A549 (cell line): ENCODE data around the gene SLC35A4. TPM values are rescaled to one million over a fixed set of nuclear protein-coding genes. Genes with fewer than 3 reads are reported as not detected.

ENCODE experiments used
- ATAC-seq, 2 experiments: fragments of 200-7000 bp in 1 of 2; fragments of >200 bp in 1 of 2; cut with Nextera tagmentation in 1 of 2; cut with Tn5 transposase in 1 of 2; 3 replicates each; pipeline versions ENCODE4 v1.8.0 to v1.9.1; 2018 to 2020; ENCODE audit warnings: mild to moderate bottlenecking in 1 of 2, moderate library complexity in 1 of 2
- CTCF ChIA-PET: fragments of 300-600 bp; sonication (Branson Sonifier 250); formaldehyde crosslinking; extraction: SDS; loops from one replicate; lab custom pipeline; 2021; ENCODE audit warnings: antibody characterized with exemption, inconsistent platforms; lab: Yijun Ruan, JAX
- POLR2A ChIA-PET: fragments of 350-600 bp; formaldehyde crosslinking; extraction: SDS; loops from one replicate; lab custom pipeline; 2021; ENCODE audit warnings: antibody characterized with exemption, inconsistent platforms; lab: Yijun Ruan, JAX
- DNase-seq, 2 experiments: peaks; one replicate each; pipeline versions ENCODE4 v3.0.0 to v3.0.0-alpha.2; 2011 to 2016; ENCODE audit warnings: low read depth in 1 of 2, low spot score in 1 of 2
- FAIRE-seq: peaks from 2 replicates; lab custom pipeline; 2011; peaks lifted over from hg19 to GRCh38; lab: Jason Lieb, UNC
- H3K27ac ChIP-seq, 2 experiments: fragments of >200 bp; sonication (Bioruptor Twin); formaldehyde crosslinking; 3 replicates each; pipeline ENCODE4 v1.5.1; 2016 to 2017
- H3K4me1 ChIP-seq: fragments of >200 bp; sonication (Bioruptor Twin); formaldehyde crosslinking; 3 replicates; pipeline ENCODE4 v1.6.1; 2016
- H3K4me2 ChIP-seq: fragments of >200 bp; sonication (Bioruptor Twin); formaldehyde crosslinking; 3 replicates; pipeline ENCODE4 v1.6.1; 2016
- H3K4me3 ChIP-seq: fragments of >200 bp; sonication (Bioruptor Twin); formaldehyde crosslinking; 3 replicates; pipeline ENCODE4 v1.5.1; 2016
- H3K9me3 ChIP-seq: fragments of >200 bp; sonication (Bioruptor Twin); formaldehyde crosslinking; 3 replicates; pipeline ENCODE4 v1.6.1; 2016
- ATOH8 ChIP-seq: fragments of 250-450 bp; sonication (Bioruptor Pico); IDR thresholded peaks from 2 replicates; pipeline ENCODE4 v1.5.0; 2020; ENCODE audit warnings: low read depth, mild to moderate bottlenecking, moderate library complexity
- BHLHE40 ChIP-seq: IDR thresholded peaks from 2 replicates; pipeline ENCODE4 v1.6.1; 2012; ENCODE audit warnings: low read depth, low read length, inconsistent platforms
- CBX8 ChIP-seq: fragments of 200-600 bp; sonication (generic); IDR thresholded peaks from 2 replicates; pipeline ENCODE4 v1.6.1; 2016
- CHD2 ChIP-seq: fragments of 150-350 bp; IDR thresholded peaks from 2 replicates; pipeline ENCODE4 v1.6.1; 2014; ENCODE audit warnings: low read length; ENCODE audit not compliant: partially characterized antibody
- CHD4 ChIP-seq: fragments of 200-600 bp; sonication (generic); IDR thresholded peaks from 2 replicates; pipeline ENCODE4 v1.6.1; 2016; ENCODE audit warnings: antibody characterized with exemption, mild to moderate bottlenecking, borderline replicate concordance
- CTCF ChIP-seq: fragments of >200 bp; sonication (Bioruptor Twin); formaldehyde crosslinking; IDR thresholded peaks from 3 replicates; pipeline ENCODE4 v1.5.1; 2016
- EHF ChIP-seq: fragments of 250-450 bp; sonication (Bioruptor Pico); IDR thresholded peaks from 2 replicates; pipeline ENCODE4 v1.5.0; 2020; ENCODE audit warnings: mild to moderate bottlenecking
- ESRRA ChIP-seq: fragments of 150-350 bp; IDR thresholded peaks from 2 replicates; pipeline ENCODE4 v1.6.1; 2014; ENCODE audit warnings: mild to moderate bottlenecking, low read length, borderline replicate concordance
- FOSL2 ChIP-seq, 2 experiments: fragments of 450-650 bp in 1 of 2; fragments of >200 bp in 1 of 2; sonication (Bioruptor Twin) in 1 of 2; formaldehyde crosslinking; IDR thresholded peaks; 2 replicates each; pipeline versions ENCODE4 v1.5.0 to v1.6.1; 2016 to 2020; ENCODE audit warnings: mild to moderate bottlenecking in 1 of 2, moderate library complexity in 1 of 2
- HES2 ChIP-seq: fragments of >200 bp; sonication (Bioruptor Twin); formaldehyde crosslinking; IDR thresholded peaks from 2 replicates; pipeline ENCODE4 v1.6.1; 2016
- HOXA7 ChIP-seq: fragments of 250-450 bp; sonication (Bioruptor Pico); IDR thresholded peaks from 2 replicates; pipeline ENCODE4 v1.5.0; 2020; ENCODE audit warnings: mild to moderate bottlenecking, moderate library complexity
- KDM1A ChIP-seq: fragments of 200-600 bp; sonication (generic); IDR thresholded peaks from 2 replicates; pipeline ENCODE4 v1.6.1; 2016; ENCODE audit warnings: low read depth, mild to moderate bottlenecking
- KDM5A ChIP-seq: fragments of 200-600 bp; sonication (generic); IDR thresholded peaks from 2 replicates; pipeline ENCODE4 v1.6.1; 2016; ENCODE audit warnings: antibody characterized with exemption, mild to moderate bottlenecking
- MYC ChIP-seq: IDR thresholded peaks from 2 replicates; pipeline ENCODE4 v1.6.1; 2012; ENCODE audit warnings: mild to moderate bottlenecking, inconsistent platforms, low read length, improper control_type of control experiment, borderline replicate concordance
- NPAS2 ChIP-seq: fragments of 250-450 bp; sonication (Bioruptor Pico); IDR thresholded peaks from 2 replicates; pipeline ENCODE4 v1.8.0; 2022; ENCODE audit warnings: mild to moderate bottlenecking, moderate library complexity, borderline replicate concordance
- PBX3 ChIP-seq: IDR thresholded peaks from 2 replicates; pipeline ENCODE4 v1.6.1; 2012
- RARB ChIP-seq: fragments of 250-450 bp; sonication (Bioruptor Pico); IDR thresholded peaks from 2 replicates; pipeline ENCODE4 v1.8.0; 2021; ENCODE audit warnings: mild to moderate bottlenecking, moderate library complexity
- ZC3H11A ChIP-seq: fragments of 450-650 bp; IDR thresholded peaks from 2 replicates; pipeline ENCODE4 v1.6.1; 2014; ENCODE audit warnings: antibody characterized with exemption, mild to moderate bottlenecking
- ZFP36 ChIP-seq: fragments of 450-650 bp; IDR thresholded peaks from 2 replicates; pipeline ENCODE4 v1.6.1; 2014; ENCODE audit warnings: borderline replicate concordance; ENCODE audit not compliant: partially characterized antibody
- ZNF302 ChIP-seq: fragments of 250-450 bp; sonication (Bioruptor Pico); IDR thresholded peaks from 2 replicates; pipeline ENCODE4 v1.9.0; 2021; ENCODE audit warnings: inconsistent platforms, mild to moderate bottlenecking, moderate library complexity
- WGBS: methylation state at CpG from one replicate; pipeline ENCODE4 v1.1.6; 2017; ENCODE audit errors: missing lambda C conversion rate; 5-methylcytosine and 5-hydroxymethylcytosine counted together
- polyA plus RNA-seq, 4 experiments: library from polyadenylated mRNA; depleted of rRNA in 3 of 4; stranded (reverse); fragments of >200 nt; fragmentation: RNase III in 1 of 4; extraction: RNeasy Plus Mini Kit Qiagen cat#74134 plus additional on column Dnase treatment in 1 of 4; gene quantifications; 2 replicates in 3 of 4; 3 replicates in 1 of 4; pipeline ENCODE4 v1.2.3, GENCODE V29; 2011 to 2017

SLC35A4 gene
- polyA plus RNA-seq, 2 of the 4 experiments (the other 2 are of a cell fraction) = 65.6 to 79.5 TPM

GRCh38 chr5:140566665-140567064, 2.0 kb downstream of the SLC35A4 start:
- ATAC-seq (no peak), FAIRE-seq (no peak), DNase-seq (no peak)
- no peak for TF ChIP-seq CTCF
- no peak for TF ChIP-seq BHLHE40
- no peak for TF ChIP-seq ZC3H11A
- ChIA-PET POLR2A (interaction anchor here (1.0 kb wide), 1 partner anchor 9 kb away, joined by 3 read pairs; the partner anchor contains the start of gene SRA1), CTCF (interaction anchor here (0.7 to 3.0 kb wide), 8 partner anchors 9 to 205 kb away, joined by 3 to 11 read pairs (median 3); partner anchors contain the start of genes SRA1 and TMCO6)
- H3K9me3 ChIP-seq = no peaks in the 10 kb centered on the region
- 95% methylated on average over 5 of the region's 5 CpGs for WGBS
- H3K4me1 ChIP-seq = peaks cover 18% of the 10 kb centered on the region
- no peak overlapping the region for H3K27ac ChIP-seq
- no peak overlapping the region; the same call in 2 of the 3 replicates for H3K4me2 ChIP-seq
- no peak overlapping the region for H3K4me3 ChIP-seq

- ATAC-seq (no peak), DNase-seq (no peak), FAIRE-seq (no peak)
- Histone ChIP-seq H3K4me3 (no peak overlapping the region), H3K4me2 (no peak overlapping the region)
- ChIA-PET CTCF (interaction anchor here (0.7 to 3.0 kb wide), 8 partner anchors 10 to 206 kb away, joined by 3 to 11 read pairs (median 3); partner anchors contain the start of genes SRA1 and TMCO6), POLR2A (interaction anchor here (1.0 kb wide), 1 partner anchor 10 kb away, joined by 3 read pairs; the partner anchor contains the start of gene SRA1)
- no peak for TF ChIP-seq KDM5A
- no peak for TF ChIP-seq HES2
- TF ChIP-seq ATOH8 = no peak
- TF ChIP-seq MYC = no peak
- no peak for TF ChIP-seq ZNF302 (CRISPR knock-in tag)
- TF ChIP-seq ESRRA = no peak
- TF ChIP-seq CHD2 = no peak
- TF ChIP-seq ZC3H11A = no peak
- no peak for TF ChIP-seq ZFP36
- TF ChIP-seq KDM1A = no peak
- TF ChIP-seq, all 56 proteins: peak for 0
- no peaks in the 10 kb centered on the region for H3K9me3 ChIP-seq
- H3K27ac ChIP-seq = no peak overlapping the region
- 87% methylated on average over 20 of the region's 22 CpGs for WGBS
- peaks cover 18% of the 10 kb centered on the region for H3K4me1 ChIP-seq
Measured at GRCh38 chr5:140567136-140567818, 2.6 kb downstream of the SLC35A4 start.

- H3K4me1 ChIP-seq = peaks cover 18% of the 10 kb centered on the region
- ChIA-PET POLR2A (interaction anchor here (1.0 kb wide), 1 partner anchor 11 kb away, joined by 3 read pairs; the partner anchor contains the start of gene SRA1), CTCF (interaction anchor here (0.9 to 1.5 kb wide), 5 partner anchors 19 to 150 kb away, joined by 3 read pairs; no protein-coding TSS in a partner anchor)
- TF ChIP-seq NPAS2 (CRISPR knock-in tag) (no peak), CTCF (no peak), RARB (CRISPR knock-in tag) (no peak), CHD4 (no peak), CBX8 (no peak), EHF (no peak), PBX3 (no peak), FOSL2 (IDR thresholded peaks at IDR 0.05) (no peak), FOSL2 (CRISPR knock-in tag; IDR thresholded peaks at IDR 0.05) (no peak), ZFP36 (no peak), HOXA7 (no peak), KDM1A (no peak), BHLHE40 (no peak)
- no peak overlapping the region for H3K4me2 ChIP-seq
- H3K9me3 ChIP-seq = no peaks in the 10 kb centered on the region
- no peak for ATAC-seq
- no peak overlapping the region for H3K27ac ChIP-seq
- DNase-seq = no peak
- no peak for FAIRE-seq
- H3K4me3 ChIP-seq = no peak overlapping the region
- WGBS = 96% methylated on average over 13 of the region's 13 CpGs
Measured at GRCh38 chr5:140567871-140568270, 3.2 kb downstream of the SLC35A4 start.
